ENCODE results near the gene ATP12A. TPM values are rescaled to one million over a fixed set of nuclear protein-coding genes. Genes with fewer than 3 reads are reported as not detected.

The ATP12A gene
- polyA plus RNA-seq, 6 donors from 2014 or later, result not detected

DNA sequence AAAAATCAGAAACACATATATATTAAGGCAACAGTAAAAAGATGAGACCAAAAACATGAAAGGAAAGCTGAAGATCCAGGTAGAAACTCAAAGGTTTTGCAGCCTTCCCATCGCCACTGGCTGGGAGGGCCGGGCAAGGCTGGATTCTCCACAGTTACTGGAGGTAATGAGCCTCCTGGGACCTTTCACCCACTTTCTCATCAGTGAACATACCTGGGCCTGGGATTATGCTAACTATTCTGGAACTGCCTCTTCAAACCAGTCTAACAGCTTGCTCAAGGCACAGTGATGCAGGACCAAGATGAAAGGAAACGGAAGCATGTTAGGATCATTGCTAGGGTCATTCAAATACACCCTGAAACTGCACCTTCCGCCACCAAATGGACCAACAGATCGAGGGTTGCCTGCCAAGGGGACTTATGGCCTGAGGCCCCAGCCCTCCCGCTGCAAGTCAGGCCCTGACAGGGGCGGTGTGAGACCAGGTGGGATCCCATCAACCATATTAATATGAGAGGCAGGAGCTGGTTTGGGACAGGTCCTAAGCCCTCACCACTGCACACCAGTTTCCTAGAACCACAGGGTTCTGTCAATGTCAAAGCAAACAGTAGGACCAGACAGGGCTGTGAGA is 28.4 kb upstream of the ATP12A start:
- ATAC-seq (ENCODE audit: low read depth in 2 of 2) (no peak), DNase-seq (no peak)
- Mint-ChIP-seq H3K36me3 (peaks cover 0 to 4% of the 10 kb centered on the region in 2 donors), H3K27ac (no peak overlapping the region), H3K4me1 (no peaks in the 10 kb centered on the region), H3K27me3 (peaks cover 11 to 30% (median 17%) of the 10 kb centered on the region in 3 donors), H3K4me3 (no peak overlapping the region), H3K9me3 (peaks cover 0 to 2% (median 0%) of the 10 kb centered on the region in 7 donors)

DNA sequence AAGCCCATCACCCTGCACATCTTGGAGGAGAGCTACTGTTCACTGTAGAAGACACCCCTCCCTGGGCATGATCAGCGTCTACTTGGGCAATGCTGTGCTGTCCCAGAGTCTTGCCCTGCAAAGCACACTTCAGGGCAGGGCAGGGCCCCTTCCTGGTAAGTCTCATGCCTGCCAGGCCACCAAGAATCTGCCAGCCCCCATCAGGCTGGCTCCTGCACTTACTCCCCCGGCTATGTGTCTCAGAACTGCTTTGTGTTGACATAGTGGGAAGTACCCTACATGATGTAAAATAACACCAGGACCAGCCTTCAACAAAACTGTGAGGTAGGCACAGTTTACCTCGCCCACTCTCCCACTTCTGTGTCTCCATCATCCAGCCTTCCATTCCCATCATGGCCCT is 27.8 kb upstream of the ATP12A start:
- ATAC-seq (ENCODE audit: low read depth in 2 of 2) (no peak), DNase-seq (no peak)
- Mint-ChIP-seq H3K36me3 (peaks cover 0 to 4% of the 10 kb centered on the region in 2 donors), H3K4me1 (no peaks in the 10 kb centered on the region), H3K27ac (no peak overlapping the region), H3K9me3 (peaks cover 0 to 2% (median 0%) of the 10 kb centered on the region in 7 donors), H3K4me3 (no peak overlapping the region), H3K27me3 (peaks cover 7 to 28% (median 16%) of the 10 kb centered on the region in 3 donors)

DNA sequence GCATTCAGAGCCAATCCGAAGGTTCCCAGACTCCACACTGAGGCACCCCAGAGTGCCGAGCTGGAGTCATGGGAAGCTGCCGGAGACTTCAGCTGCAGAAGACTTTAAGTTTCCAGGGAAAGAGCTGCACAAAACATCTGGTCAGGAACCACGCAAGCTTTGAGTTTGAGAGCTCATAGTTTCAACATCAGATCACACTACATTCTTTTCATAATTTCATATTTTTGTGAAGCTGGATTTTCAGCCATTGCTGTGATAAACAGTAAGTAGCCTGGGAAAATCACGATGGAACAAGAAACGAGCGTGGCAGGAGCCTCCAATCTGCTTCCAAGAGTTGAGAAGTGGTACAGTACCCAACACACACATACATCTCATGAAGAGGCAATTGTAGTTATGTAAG is 25.5 kb upstream of the ATP12A start:
- H3K4me3 Mint-ChIP-seq, result no peak overlapping the region

DNA sequence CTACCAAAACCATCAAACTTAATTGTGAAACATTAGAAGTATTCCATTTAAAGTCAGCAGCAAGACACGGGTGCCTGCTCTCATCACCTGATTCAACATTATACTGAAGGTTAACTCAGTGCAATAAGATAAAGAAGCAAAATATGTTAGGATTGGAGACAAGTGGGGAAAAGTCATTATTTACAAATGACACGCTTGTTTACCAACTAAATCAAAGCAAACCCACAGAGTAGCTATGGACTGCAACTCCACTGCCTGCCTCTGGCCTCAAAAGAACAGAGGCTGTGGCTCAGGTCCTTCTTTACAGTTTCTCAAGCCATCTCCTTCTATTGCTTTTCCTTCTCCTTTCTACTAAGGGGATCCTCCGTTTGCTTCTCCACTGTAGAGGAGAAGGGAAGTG is 21.0 kb upstream of the ATP12A start:
- H3K27me3 Mint-ChIP-seq, result peaks cover 7 to 14% (median 10%) of the 10 kb centered on the region in 3 donors
- no peaks in the 10 kb centered on the region for H3K4me1 Mint-ChIP-seq
- H3K27ac Mint-ChIP-seq, result no peak overlapping the region
- H3K9me3 Mint-ChIP-seq, result peaks cover 0 to 5% (median 0%) of the 10 kb centered on the region in 7 donors
- ATAC-seq (ENCODE audit: low read depth in 2 of 2) (no peak), DNase-seq (no peak)
- no peak overlapping the region for H3K4me3 Mint-ChIP-seq
- peaks cover 0 to 4% of the 10 kb centered on the region in 2 donors for H3K36me3 Mint-ChIP-seq

More for the DNA sequence above, 25.5 kb upstream of the ATP12A start:
- ATAC-seq (ENCODE audit: low read depth in 2 of 2), result no peak
- Mint-ChIP-seq H3K36me3 (peaks cover 0 to 4% of the 10 kb centered on the region in 2 donors), H3K4me1 (no peaks in the 10 kb centered on the region), H3K27me3 (peaks cover 7 to 20% (median 16%) of the 10 kb centered on the region in 3 donors), H3K9me3 (peaks cover 0 to 2% (median 0%) of the 10 kb centered on the region in 7 donors), H3K27ac (no peak overlapping the region)
- no peak for DNase-seq

DNA sequence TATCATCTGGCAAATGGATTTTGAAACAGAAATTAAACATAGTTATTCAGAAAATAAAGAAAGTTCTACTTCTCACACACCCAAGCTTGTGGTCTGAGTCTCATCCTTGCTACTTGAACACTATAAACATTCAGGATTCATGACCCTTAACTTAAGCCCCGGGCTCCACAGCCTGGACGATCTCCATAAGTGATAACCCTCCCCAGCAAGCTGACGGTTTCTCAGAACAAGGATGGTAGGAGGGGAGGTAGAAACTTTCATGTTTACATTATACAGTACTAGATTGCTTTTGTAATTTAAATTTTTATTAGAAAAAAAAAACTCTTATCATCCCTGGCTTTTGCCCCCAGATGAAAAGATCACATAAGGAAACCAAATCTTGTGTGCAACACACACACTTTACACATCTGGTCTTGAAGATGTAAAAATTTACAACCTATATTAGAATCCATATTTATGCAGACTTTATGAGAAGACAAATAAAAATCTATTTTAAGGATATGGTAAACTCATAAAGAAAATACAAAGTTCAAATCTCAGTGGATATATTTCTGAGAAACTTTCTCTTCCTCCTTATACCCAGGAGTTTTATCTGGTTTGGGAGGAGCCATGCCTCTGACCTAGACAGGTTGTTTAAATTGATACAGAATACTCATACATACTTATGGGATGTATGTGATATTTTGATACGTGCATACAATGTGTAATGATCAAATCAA is 20.0 kb upstream of the ATP12A start:
- H3K27ac Mint-ChIP-seq, result no peak overlapping the region
- H3K36me3 Mint-ChIP-seq, result peaks cover 0 to 4% of the 10 kb centered on the region in 2 donors
- no peak for ATAC-seq (ENCODE audit: low read depth in 2 of 2)
- no peak overlapping the region for H3K4me3 Mint-ChIP-seq
- DNase-seq, result no peak
- no peaks in the 10 kb centered on the region for H3K4me1 Mint-ChIP-seq
- H3K9me3 Mint-ChIP-seq, result peaks cover 0 to 5% (median 0%) of the 10 kb centered on the region in 7 donors
- peaks cover 7 to 14% (median 10%) of the 10 kb centered on the region in 3 donors for H3K27me3 Mint-ChIP-seq

DNA sequence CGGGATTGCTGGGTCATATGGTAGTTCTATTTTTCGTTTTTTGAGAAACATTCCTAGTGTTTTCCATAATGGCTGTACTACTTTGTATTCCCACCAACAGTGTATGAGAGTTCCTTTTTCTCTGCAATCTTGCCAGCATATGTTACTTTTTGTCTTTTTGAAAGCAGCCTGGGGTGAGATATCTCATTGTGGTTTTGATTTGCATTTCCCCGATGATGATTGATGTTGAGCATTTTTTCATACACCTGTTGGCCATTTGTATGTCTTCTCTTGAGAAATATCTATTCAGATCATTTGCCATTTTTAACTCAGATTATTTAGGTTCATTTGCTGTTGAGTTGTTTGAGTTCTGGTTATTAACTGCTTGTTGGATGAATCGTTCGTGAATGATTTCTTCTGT is 18.5 kb upstream of the ATP12A start:
- DNase-seq (no peak), ATAC-seq (ENCODE audit: low read depth in 2 of 2) (no peak)
- H3K27ac Mint-ChIP-seq, result peak overlapping the region in 1 of 6 donors; percentile 2
- H3K9me3 Mint-ChIP-seq, result peaks cover 0 to 5% (median 0%) of the 10 kb centered on the region in 7 donors
- no peak overlapping the region for H3K4me3 Mint-ChIP-seq
- H3K4me1 Mint-ChIP-seq, result no peaks in the 10 kb centered on the region
- H3K36me3 Mint-ChIP-seq, result no peaks in the 10 kb centered on the region
- H3K27me3 Mint-ChIP-seq, result peaks cover 7 to 15% (median 10%) of the 10 kb centered on the region in 3 donors

DNA sequence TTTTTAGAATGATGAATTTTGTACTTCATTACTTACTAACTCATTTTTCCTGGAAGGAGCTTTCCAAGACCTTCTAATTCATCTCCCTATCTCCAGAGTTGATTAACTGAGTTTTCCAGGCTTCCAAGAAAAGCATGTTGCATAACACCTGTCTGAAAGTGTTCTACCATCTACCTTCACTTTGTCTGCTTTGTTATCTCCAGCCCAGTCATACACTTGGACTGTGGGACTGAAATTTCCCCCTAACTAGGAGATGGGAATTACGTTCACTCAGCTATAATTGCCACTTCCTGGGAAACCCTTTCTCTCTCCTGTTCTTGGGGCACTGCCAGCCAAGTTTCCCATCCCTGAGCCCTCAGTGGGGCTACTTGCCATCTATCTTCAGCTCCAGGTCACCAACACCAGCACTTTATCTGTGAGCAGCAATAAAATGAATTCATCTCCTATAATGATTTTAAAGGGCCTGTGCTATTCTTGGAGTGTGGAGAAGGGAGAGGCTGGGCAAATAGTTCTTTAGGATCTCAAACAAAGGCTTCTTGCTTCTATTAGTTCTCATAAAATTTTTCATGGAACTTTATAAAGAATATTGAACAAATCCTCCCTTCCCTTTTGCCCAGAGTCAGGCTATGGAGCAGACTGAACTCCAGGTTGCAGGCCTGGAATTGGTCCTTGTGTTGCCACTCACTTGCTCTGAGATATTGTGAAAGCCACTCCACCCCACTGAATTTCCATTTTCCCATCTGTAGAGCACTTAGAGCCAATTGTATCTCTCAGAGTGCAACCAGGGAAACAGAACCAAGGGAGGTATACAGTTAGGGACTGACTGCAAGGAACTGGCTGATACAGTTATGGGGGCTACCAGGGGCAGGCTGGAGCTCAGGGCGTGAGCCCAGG is 17.8 kb upstream of the ATP12A start:
- no peak overlapping the region for H3K4me3 Mint-ChIP-seq
- H3K27me3 Mint-ChIP-seq, result peaks cover 11 to 18% (median 15%) of the 10 kb centered on the region in 3 donors
- no peak for DNase-seq
- ATAC-seq (ENCODE audit: low read depth in 2 of 2), result no peak
- H3K9me3 Mint-ChIP-seq, result peaks cover 0 to 5% (median 0%) of the 10 kb centered on the region in 7 donors
- peak overlapping the region in 1 of 6 donors; percentile 65 for H3K27ac Mint-ChIP-seq
- no peaks in the 10 kb centered on the region for H3K36me3 Mint-ChIP-seq
- no peaks in the 10 kb centered on the region for H3K4me1 Mint-ChIP-seq

DNA sequence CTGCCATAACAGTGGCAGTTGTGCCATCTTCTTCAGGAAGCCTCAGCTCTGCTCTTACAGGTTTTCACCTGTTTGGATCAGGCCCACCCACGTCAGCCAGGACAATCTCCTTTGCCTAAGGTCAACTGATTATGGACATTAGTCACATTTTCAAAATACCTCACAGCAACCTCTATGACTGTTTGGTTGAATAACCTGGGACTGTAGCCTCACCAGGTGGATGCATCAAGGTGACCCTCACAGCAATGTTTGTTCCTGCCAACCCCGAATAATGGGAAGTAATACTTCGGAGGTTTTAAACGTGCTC is 17.2 kb upstream of the ATP12A start:
- Mint-ChIP-seq H3K4me3 (no peak overlapping the region), H3K27me3 (peaks cover 16 to 24% (median 19%) of the 10 kb centered on the region in 3 donors), H3K27ac (no peak overlapping the region), H3K9me3 (peaks cover 0 to 5% (median 0%) of the 10 kb centered on the region in 7 donors), H3K36me3 (no peaks in the 10 kb centered on the region), H3K4me1 (no peaks in the 10 kb centered on the region)
- ATAC-seq (ENCODE audit: low read depth in 2 of 2) (no peak), DNase-seq (no peak)

DNA sequence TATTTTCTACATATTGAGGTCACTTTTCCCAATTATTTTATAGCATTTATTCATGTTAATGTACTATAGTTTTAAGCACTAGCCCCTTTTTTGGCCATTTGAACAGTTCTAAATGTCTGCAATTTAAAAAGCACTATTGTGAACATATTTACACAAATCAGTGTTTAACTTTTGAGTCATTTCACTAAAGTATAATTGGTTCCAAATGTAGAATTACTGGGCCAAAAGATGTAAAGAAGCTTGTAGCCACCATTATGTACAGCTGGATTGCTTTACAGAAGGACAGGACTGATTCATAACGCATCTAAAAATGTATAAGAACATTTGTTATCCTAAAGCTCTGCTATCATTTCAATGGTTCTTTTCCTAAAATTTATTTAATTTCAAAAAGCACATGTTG is 16.6 kb upstream of the ATP12A start:
- no peak for DNase-seq
- H3K27me3 Mint-ChIP-seq, result peaks cover 16 to 30% (median 22%) of the 10 kb centered on the region in 3 donors
- H3K27ac Mint-ChIP-seq, result no peak overlapping the region
- no peaks in the 10 kb centered on the region for H3K4me1 Mint-ChIP-seq
- H3K9me3 Mint-ChIP-seq, result peaks cover 0 to 5% (median 0%) of the 10 kb centered on the region in 7 donors
- no peak for ATAC-seq (ENCODE audit: low read depth in 2 of 2)
- no peak overlapping the region for H3K4me3 Mint-ChIP-seq
- no peaks in the 10 kb centered on the region for H3K36me3 Mint-ChIP-seq

DNA sequence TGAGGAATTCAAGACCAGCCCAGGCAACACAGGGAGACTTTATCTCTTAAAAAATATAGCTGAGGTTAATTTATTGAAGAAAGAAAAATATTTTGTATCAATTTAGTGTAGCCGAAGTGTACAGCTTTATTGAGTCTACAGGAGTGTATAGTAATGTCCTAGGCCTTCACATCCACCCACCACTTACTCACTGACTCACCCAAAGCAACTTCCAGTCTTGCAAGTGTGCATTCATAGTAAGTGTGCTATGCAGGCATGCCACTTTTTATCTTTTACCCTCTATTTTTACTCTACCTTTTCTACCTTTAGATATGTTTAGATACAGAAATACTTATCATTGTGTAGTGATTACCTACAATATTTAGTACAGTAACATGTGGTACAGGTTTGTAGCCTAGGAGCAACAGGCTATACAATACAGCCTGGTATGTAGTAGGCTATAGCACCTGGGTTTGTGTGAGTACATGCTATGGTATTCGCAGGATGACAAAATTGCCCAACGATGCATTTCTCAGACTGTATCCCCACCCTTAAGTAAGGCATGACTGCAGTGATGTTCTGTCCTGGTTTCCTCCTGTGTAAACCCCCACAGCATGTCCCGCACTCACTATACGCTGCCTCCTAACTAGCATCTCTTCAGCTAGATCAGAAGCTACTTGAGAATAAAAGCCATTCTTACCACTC is 15.3 kb upstream of the ATP12A start:
- Mint-ChIP-seq H3K36me3 (no peaks in the 10 kb centered on the region), H3K4me1 (no peaks in the 10 kb centered on the region), H3K27ac (no peak overlapping the region), H3K27me3 (peaks cover 17 to 39% (median 32%) of the 10 kb centered on the region in 3 donors), H3K4me3 (no peak overlapping the region), H3K9me3 (peaks cover 0 to 5% (median 0%) of the 10 kb centered on the region in 7 donors)
- ATAC-seq (ENCODE audit: low read depth in 2 of 2) (no peak), DNase-seq (no peak)

DNA sequence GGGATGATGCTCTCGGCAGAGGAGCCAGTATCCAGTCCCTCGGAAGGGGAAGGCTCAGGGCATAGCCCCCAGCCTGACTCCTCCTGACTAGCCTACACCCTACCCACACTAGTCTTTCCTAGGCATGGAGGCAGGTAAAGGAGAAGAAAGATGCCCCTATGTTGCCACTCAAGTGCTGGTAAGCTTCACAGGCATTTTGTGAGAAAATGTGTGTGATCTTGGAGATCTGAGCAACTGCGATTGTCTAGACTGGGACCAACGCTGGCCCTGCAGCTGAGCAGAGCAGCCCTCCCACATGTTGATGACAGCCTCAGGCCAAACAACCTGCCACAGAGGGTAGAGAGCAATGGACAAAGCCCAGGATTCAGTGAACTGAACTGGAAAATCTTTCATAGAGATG is 11.7 kb upstream of the ATP12A start:
- Mint-ChIP-seq H3K27ac (no peak overlapping the region), H3K4me1 (peaks cover 0 to 7% (median 0%) of the 10 kb centered on the region in 3 donors), H3K27me3 (peaks cover 29 to 65% (median 51%) of the 10 kb centered on the region in 3 donors), H3K9me3 (no peaks in the 10 kb centered on the region), H3K36me3 (no peaks in the 10 kb centered on the region), H3K4me3 (no peak overlapping the region)
- DNase-seq, result no peak
- ATAC-seq (ENCODE audit: low read depth in 2 of 2), result no peak

DNA sequence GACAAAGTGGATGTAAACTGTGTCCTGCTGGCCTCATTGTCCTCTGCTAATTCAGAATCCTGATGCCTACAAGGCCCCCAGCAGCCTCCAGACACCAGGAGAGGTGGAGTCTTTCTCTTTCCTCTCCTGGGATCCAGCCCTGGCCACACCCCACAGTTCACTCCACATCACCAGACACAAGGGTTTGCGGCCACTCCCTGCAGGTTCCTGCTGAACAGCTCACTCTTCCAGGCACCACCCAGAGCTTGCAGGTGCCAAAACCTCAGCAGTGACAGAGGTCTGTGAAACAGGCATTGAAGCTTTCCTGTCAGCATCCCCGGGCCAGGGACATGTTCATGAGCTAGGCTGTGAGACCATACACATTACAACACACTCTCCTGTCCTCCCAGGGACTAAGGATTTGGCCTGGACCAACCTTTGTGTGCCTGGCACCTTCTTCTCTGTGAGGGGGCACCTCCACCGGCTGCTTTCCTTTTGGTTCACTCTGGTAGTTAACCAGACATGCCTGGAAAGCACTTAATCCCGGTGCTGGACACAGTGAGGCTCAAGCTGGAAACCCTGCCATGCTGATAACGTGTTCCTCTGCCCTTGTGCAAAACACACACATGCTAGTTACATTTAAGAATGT is 11.1 kb upstream of the ATP12A start:
- peaks cover 0 to 7% (median 0%) of the 10 kb centered on the region in 3 donors for H3K4me1 Mint-ChIP-seq
- H3K36me3 Mint-ChIP-seq, result no peaks in the 10 kb centered on the region
- DNase-seq, result no peak
- H3K27me3 Mint-ChIP-seq, result peaks cover 29 to 67% (median 51%) of the 10 kb centered on the region in 3 donors
- H3K4me3 Mint-ChIP-seq, result no peak overlapping the region
- H3K9me3 Mint-ChIP-seq, result no peaks in the 10 kb centered on the region
- ATAC-seq (ENCODE audit: low read depth in 2 of 2), result no peak
- no peak overlapping the region for H3K27ac Mint-ChIP-seq

Data from naive B cell (primary cell).